Stimulated activated CD4-positive, alpha-beta T cell treated with anti-CD3 and anti-CD28 coated beads, Interleukin-2, amount 100 ng/mL, for 48 hours (primary cell): ENCODE measurements around the gene GAS1.

Experiments used
- DNase-seq, 2 donors: peaks; one replicate each; pipeline ENCODE4 v3.0.0-alpha.2; 2020

Gene GAS1

GRCh38 chr9:86921151-86921923 is 26.0 kb downstream of the GAS1 start:
- DNase-seq = no peak

GRCh38 chr9:86918556-86918955 is 28.8 kb downstream of the GAS1 start:
- no peak for DNase-seq

GRCh38 chr9:86912210-86912609 is 35.1 kb downstream of the GAS1 start:
- DNase-seq = no peak

- no peak for DNase-seq
Measured at GRCh38 chr9:86909388-86909787, 37.9 kb downstream of the GAS1 start.

GRCh38 chr9:86908261-86908660 is 39.0 kb downstream of the GAS1 start:
- no peak for DNase-seq

GRCh38 chr9:86907346-86907745 is 40.0 kb downstream of the GAS1 start:
- DNase-seq = no peak

GRCh38 chr9:86903734-86904085 is 43.6 kb downstream of the GAS1 start:
- DNase-seq = no peak

GRCh38 chr9:86902991-86903733 is 44.1 kb downstream of the GAS1 start:
- no peak for DNase-seq

- DNase-seq = no peak
Measured at GRCh38 chr9:86902586-86902985, 44.7 kb downstream of the GAS1 start.

- DNase-seq = no peak
Measured at GRCh38 chr9:86902176-86902575, 45.1 kb downstream of the GAS1 start.

- DNase-seq = no peak
Measured at GRCh38 chr9:86901511-86901910, 45.8 kb downstream of the GAS1 start.
